Measurements from ENCODE around the gene CCDC188.
A peak's percentile ranks its signal among the peaks of the same experiment; 100 is the strongest.

Gene CCDC188

DNA sequence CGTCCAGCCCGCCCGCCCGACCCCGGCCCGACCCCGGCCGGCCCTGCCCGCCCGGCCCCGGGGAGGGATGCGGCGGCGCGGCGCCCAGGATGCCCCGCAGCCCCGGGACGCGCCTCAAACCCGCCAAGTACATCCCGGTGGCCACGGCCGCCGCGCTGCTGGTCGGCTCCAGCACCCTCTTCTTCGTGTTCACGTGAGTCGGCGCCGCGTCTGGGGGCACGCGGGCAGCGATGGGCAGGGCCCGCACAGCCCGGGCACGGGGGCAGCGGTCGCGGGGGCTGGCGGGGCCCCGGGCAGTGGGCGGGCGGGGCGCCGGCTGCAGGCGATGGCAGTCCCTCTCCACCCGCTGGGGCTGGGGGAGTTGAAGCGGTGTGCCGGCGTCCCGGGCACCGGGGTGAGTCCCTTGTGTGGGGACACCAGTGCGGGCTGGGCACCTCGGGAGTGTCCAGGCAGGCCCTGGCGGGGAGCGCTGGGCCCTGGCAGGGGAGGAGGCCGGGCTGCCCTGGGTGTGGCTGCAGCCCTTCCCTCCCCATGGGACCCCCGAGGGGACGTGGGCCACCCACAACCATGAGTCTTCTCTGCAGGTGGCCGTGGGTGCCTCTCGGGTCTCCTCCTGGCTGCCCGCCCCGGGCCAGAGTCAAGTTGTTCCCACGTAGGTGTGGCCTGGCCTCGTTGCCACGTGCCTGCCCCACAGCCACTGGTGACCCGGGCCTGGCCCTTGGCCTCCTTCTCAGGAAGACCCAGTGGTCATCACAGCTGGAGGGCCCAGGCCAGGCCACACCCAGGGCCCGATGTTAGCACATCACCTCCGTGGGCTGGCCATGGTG lies 18.8 kb downstream of the CCDC188 start:
- DNase-seq: no peak

DNA sequence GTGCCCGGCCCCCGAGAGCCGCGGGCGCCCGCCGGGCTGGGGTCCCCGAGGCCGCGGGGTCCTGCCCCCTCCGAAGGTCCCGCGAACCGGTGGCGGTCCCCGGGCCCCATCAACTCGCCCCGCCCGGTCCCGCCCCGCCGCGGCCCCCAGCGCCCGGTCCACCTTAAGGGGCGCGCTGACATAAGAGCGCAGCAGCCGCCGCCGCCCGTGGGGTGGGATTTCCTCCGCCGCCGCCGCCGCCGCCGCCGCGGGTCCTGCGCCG lies 19.3 kb downstream of the CCDC188 start, which contains the start of gene ZDHHC8:
ZDHHC8 (plus strand) TSS at position 208 of the 262 bp plus-strand sequence. CDS start 144 bp downstream, outside the sequence.
- no peak for DNase-seq

DNA sequence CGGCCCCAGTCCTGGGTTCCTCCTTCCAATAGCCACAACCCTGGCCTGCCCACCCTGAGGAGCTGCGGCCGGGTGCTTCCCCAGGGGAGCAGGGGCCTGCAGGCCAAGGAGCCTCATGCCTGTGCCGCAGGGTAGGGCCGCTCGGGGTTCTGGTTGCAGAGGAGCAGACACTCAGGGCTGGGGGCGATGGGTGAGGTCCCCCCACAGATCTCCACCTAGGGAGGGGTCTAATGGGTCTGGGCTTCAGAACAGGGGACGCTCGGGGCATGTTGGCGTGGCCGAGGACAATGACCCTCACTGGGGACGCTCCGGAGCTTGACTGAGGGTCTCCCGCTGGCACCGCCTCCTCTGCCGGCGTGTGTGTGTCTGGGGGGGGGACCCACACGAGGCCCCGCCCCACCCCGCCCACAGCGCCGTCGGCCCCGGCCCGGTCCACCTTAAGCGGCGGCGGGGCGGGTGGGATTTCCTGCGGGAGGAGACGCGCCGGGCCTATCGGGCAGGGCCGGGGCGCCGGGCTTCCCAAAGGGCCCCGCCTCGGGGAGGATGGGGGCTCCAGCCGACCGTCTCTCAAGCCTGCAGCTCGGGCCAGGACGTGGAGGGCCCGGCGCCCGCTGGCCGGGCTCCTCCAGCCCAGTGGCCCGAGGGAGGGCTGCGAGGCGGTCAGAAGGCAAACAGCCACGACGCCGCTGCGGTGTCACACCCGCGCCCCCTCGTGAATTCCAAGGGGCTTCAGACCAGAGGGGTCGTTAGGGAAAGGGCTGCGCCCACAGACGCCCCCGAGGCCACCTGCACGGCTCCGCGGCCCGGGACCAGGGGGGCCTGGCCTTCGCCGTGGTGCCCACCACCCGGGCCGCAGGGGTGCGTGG lies 19.9 kb downstream of the CCDC188 start:
- DNase-seq: peak; percentile 64

DNA sequence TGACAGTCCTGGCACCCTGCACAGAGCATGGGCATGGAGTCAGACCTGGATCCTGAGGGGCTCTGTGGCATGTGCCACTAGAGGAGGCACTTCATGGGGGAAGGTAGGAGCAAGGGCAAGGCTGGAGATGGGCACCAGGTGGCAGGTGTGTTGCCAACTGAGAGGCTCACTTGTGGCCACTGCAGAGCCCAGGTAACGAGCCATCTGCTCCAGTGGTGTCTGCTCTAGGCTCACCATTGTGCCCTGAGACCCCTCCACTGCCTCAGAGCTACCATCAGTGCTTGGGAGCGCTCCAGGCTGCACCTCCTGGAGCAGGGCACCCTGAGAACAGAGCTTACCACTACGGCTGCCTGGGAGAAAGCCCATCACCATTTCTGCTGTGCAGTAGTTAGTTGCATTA lies 20.5 kb downstream of the CCDC188 start:
- DNase-seq: peak; percentile 13

DNA sequence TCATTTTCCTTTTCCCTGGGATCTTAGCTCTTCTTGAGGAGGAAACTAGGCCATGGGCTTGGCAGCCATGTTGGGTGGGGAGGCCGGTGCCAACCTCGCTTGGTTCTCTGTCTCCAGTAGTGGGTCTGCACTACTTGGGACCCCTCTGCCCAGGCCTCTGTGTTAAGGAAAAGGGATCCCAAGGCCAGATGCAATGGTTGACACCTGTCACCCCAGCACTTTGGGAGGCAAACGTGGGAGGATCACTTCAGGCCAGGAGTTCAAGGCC lies 21.2 kb downstream of the CCDC188 start:
- no peak for DNase-seq

DNA sequence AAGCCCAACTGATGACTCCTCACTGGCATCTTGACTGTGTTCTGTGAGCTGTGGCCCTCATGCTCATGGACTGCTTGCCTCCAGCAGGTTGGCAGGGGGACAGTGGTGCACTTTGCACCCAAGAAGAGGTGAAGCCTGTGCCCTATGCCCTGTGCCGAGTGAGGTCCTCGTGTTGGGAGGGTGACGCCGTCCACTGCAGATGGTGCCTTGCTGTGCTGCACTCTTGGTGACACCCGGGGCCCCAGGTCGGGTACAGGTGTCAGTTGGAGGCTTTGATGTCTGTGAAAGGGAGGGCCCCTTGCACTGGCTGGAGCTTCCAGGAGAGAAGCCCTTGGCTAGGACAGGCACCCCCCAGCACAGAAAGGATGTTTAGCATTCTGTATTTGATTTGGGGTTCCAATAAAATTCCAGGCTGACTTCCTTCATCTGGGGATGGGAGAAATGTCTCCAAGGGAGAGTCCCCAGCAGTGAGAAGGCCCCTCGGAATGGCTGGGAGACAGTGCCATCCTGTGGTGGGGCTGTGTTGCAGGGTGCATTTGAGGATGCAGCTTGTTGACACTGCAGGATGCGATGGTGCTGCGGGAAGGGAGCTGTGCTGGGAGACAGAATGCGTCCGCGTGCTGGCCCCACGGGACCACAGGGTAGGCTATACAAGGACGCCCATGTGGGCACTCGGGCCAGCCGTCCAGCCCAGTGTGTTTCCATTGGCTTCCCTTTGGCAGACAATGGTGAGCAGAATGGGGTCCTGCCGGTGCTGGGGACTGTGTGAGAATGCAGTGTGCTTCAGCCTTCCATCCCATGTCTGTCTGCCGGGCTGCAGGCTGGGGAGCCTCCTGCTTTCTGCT lies 21.7 kb downstream of the CCDC188 start:
- no peak for DNase-seq

DNA sequence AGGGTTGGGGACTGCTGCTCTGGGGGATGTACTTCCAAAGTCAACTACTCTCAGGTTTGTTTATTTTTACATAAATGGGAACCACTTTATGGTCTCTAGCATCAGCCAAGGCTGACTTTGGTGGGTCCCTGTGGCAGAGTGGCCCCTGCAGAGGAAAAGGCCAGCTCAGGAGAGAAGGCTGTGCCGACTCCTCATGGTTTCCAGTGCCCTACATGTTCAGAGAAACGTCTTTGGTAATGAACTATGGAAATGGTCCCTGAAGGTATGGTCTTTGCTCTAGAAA lies 22.3 kb downstream of the CCDC188 start:
- no peak for DNase-seq

DNA sequence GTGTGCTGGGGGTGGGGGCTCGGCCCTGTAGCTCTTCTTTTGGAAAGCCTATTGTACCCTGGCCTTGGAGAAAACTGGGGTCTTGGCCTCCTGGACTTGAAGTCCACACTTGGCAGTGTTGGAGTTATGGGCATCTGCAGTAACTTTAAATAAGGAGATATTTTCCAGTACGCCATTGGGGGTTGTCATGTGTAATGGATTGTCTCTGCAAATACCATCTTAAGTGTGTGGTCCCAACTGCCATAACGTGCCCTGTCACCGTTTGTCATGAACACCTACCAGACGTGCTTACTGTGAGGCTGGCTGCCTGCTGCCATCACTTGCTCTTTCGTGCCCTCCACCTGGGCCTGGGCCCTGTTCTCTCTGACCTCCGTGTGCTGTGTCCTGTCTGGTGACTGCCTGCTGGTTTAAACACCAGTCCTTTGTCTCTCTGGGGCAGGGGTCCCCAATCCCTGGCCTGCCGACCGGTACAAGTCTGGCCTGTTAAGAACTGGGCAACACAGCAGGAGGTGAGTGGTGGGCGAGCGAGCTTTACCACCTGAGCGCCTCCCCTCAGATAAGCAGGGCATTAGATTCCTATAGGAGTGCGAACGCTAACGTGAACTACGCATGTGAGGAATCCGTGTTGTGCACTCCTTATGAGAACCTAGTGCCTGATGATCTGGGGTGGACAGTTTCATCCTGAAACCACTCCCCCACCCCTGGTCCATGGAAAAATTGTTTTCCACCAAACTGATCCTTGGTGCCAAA lies 22.8 kb downstream of the CCDC188 start:
- DNase-seq: no peak

DNA sequence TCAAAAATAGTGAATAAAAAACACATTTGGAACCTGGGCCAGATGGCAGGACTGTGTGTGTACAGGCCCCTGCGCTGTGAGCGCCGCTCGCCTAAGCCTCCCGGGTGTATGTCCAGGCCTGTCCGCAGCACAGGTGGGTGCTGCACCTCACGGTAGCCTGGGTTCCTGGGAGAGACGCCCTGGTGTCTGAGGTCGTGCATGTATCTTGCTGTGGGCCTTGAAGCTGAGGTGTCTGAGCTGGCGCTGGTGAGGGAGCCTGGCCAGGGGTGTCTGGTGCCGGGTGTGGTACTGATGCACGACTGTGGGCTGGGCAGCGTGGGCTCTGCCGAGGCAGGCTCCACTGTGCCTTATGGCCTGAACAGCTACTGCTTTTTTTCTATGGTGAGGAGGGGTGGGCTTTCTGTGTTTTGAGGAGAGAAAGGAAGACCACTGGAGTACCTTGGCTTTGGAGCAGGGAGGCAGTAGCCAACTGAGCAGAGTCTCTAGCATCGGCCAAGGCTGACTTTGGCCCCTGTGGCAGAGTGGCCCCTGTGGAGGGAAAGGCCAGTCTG lies 23.5 kb downstream of the CCDC188 start:
- DNase-seq: no peak

DNA sequence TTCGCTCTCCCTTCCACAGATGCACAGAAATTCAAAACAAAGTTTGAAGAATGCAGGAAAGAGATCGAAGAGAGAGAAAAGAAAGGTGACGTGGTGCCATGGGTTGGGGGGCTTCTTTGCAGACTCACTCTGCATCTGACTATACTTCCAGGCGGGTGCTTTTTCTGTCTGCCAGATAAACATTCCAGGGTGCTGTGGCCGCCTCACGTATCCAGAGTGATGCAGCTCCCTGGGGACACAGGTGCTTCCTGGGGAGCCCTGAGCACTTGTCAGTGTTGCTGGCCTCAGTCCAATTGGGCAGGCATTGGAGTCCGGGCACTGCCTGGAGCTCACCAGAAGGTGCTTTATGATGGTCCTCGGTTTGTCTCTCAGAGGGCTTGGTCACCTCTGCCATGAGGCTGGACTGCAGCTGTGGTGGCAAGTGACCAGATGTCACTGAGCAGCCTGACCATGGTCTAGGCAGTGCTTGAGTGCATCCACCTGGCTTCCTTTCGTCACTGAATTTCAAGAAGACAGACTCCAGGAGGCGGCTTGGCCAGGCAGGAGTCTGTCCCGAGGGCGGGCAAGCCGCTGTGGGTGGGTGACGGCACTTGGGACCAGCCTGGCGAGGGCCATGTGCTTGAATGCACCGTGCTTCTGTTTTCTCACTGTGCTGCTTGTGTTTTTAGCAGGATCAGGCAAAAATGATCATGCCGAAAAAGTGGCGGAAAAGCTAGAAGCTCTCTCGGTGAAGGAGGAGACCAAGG lies 24.4 kb downstream of the CCDC188 start:
- no peak for DNase-seq

DNA sequence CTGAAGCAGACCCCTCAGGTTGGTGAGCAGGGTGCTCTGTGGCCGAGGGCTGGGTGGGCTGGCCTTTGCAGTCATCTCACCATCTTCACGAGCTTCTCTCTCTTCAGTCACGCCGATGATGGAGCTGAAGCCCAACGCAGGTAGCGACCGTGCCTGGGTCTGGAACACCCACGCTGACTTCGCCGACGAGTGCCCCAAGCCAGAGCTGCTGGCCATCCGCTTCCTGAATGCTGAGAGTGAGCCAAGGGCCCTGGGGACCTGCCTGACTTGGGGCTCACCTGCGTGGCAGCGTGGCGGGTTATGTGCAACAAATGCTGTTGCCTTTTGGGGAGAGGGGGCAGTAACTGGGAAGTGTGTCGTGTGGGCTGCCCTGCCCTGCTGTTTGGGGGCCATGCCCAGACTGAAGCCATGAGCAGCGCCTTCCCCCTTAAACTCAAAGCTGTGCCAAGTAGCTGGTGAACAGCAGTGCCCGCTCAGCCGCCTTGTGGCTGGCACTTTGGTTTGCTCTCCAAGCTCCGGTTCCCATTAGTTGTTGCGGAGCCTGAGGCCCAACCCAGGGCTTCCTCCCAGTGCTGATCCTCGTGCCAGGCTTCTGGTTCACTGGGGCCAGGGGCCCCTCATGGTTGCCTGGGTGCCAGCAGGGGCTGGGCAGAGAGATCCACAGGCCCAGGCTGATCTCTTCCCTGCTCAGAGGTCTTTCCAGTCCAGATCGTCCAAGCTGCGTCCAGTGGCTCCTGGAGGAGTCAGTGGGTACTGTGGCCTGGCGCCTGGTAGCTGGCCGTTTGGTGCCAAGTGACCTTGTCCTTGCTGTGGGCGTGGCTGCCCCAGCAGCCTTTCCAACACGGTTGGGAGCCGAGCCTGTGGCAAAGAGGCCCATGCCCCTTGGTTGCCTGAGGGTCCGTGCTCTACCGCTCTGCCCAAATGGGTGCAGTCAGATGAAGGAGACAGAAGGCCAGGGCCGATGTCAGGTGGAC lies 25.4 kb downstream of the CCDC188 start:
- DNase-seq: no peak

DNA sequence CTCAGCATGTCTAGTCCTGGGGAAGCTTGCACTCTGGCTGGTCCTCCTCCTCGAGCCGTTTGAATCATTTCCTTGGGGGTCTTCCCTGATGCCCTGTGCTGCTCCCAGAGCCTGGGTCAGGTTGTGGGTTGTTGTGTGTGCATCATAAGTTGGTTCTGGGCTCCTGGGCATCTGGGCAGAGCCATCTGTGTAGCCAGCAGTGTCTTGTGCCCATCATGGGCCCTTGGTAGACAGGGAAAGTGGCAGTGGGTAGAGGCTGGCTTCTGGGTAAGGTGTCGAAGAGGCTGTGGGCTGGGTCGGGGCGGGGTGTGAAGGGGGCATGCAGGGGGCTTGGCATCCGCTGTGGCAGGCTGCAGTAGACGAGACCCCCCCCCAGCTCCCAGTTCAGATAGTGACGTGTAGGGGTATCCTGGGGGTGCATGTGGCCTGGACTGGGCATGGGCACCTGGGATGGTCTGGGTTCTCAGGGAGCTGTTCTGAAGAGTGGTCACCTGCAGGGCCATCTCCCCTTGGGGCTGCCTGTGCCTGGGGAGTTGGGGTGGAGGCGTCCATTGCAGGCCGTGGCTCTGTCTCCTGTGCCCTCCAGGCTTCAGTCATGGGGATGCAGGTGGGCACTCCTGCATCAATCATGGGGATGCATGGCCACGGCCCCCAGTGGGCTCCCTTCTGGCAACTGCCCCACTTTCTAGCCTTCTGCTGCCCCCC lies 26.6 kb downstream of the CCDC188 start:
- DNase-seq: no peak

DNA sequence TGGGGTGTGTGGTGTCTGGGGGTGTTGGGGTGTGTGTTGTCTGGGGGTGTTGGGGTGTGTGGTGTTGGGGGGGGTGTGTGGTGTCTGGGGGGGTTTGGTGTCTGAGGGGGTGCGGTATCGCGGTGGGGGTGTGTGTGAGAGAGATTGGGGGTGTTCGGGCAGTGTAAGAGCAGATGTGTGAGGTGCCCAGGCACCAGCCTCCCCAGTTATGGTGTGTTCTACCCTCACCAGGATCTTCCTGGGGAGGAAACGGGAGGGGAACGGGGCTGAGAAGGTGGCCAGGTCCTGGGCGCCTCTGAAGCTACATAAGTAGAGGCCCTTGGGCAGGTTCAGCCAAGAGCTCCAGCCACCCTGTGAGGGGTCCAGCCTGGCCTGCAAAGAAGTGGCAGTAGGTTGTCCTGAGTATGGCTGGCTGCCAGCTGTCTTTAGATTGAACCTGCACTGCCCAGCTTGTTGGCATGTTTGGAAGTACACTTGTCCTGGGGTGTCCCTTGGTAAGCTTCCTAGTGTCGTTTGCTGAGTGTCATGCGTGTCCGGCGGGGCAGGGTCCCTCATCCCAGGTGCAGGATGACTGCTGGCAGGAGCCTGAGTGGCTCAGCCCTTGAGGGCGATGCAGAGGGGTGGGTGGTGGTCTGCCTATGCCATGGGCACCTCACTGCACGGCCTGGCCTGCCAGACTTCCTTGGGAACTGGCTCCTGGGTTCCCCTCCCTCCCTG lies 27.3 kb downstream of the CCDC188 start:
- no peak for DNase-seq

DNA sequence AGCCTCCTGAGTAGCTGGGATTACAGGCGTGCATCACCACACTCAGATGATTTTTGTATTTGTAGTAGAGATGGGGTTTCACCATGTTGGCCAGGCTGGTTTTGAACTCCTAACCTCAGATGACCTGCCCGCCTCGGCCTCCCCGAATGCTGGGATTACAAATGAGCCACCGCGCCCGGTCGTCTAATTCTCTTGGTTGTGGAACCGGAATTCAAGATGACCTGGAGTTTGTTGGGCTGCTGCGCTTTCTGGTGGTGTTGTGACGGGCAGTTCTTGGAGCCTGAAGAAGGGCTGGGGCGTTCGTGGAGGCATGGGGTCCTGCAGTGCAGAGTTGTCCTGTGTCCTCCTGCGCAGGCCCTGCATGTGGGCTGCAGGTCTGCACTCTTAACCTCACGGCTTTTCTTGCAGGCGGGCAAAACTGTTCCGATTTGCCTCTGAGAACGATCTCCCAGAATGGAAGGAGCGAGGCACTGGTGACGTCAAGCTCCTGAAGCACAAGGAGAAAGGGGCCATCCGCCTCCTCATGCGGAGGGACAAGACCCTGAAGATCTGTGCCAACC lies 28.9 kb downstream of the CCDC188 start:
- DNase-seq: no peak

DNA sequence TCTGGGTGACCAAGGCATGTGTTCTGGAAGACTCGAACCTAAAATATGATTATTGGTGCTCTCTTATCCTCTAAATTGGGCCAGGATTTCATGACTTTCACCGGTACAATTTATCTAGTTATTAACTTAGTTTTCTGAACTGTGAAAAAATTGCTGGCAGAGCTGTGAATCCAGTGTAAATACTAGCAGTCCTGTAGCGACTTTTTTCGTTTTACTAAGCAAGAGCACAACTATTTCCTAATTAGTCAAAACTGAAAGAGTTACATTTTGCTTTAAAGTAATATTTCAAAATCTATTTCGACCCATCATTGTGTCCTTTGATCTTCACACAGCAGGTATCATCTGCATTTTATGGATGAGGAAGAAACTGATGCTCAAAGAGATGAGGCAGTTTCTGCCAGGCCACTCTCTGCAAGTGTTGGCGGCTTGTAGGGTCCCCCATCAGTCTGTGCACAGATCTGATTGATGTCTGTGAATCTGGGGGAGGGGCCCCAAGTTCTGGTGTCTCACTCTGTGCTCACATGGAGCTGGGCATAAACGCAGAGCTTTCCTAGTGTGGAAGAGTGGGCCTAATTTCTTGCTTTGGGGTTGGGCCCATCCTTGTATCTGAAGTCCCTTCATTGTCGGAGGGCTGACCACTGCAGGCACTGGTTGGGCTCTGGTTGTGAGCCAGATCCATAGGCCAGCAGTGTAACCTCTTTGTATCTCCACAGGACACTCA lies 32.4 kb downstream of the CCDC188 start:
- no peak for DNase-seq

DNA sequence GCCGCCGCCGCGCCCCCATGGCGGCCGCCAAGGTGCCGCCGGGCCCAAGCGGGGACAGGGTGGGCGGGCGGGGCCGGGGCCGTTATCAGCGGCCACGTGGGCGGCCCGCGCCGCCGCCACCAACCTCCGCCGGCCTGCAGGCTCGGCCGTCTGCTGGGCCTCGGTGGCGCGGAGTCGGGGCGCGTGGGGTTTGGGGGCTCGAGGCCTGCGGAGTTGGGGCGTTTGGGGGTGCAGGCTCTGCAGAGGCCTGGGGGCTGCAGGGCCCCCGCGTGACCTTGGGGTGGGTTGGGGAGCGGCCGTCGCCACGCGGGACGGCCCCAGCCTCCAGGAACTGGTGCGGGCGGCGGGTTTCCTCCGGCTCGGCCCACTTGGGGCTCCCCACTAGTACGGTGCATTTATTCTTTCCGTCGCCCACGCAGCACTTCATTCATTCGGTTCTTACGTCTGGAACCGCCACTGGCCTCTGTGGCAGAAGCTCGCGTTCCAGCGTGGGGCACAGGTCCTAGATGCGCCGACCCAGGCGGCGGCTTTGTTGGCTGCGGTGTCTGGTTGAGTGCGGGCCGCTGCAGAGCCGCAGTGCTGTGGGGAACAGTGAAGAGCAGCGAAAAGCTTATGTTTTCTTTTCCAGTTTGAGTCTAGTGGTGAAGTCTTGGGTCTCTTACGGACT lies 33.1 kb downstream of the CCDC188 start:
- no peak for DNase-seq

DNA sequence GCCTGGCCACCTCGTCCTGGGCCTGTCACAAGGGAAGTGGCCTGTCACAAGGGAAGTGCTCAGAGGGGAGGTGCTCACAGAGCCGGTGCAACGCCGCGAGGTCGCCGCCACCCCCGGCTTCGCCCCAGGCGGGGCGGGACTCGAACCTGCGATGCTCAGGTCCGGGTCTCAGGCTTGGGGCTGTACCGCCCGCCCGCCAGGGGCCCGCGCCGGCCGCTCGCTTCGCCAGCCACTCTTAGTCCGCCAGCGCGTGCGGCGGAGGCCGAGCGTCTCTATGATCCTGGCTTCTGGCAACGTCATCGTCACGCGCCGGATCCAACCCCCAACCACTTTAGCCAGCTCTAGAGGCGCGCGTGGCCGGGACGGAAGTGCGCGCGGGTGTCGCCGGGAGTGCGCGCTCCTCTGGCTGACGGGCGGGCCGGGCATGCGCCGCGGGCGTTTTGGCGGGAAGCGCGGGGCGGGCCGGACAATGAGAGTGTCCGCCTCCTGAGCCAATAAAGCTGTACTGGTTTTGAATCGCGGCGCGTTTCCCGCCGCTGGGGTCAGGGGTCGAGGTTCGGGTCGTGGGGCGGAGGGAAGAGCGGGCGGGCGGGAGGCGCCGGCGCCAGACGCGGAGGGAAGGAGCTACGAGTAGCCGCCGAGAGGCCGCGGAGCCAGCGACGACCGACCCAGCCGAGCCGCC lies 33.8 kb downstream of the CCDC188 start, which contains the start of gene TRMT2A:
TRMT2A (minus strand) TSS at position 276 of the 682 bp plus-strand sequence. CDS start 320 bp downstream, outside the sequence.
- peak; percentile 97 for DNase-seq
